GM12864 (cell line): ENCODE data around the gene ARHGAP9.

ENCODE experiments used
- DNase-seq: peaks from one replicate; pipeline ENCODE4 v3.0.0-alpha.2; 2011; ENCODE audit warnings: low read depth
- H3K4me3 ChIP-seq: 2 replicates; pipeline ENCODE4 v1.5.1; 2011; ENCODE audit warnings: mild to moderate bottlenecking, low read depth, low read length, control low read depth
- CTCF ChIP-seq: IDR thresholded peaks from 2 replicates; pipeline ENCODE4 v1.5.1; 2011; ENCODE audit warnings: low read depth, mild to moderate bottlenecking, moderate library complexity, low read length, control low read depth, inconsistent platforms; ENCODE audit errors: missing control alignments

The ARHGAP9 gene

DNA sequence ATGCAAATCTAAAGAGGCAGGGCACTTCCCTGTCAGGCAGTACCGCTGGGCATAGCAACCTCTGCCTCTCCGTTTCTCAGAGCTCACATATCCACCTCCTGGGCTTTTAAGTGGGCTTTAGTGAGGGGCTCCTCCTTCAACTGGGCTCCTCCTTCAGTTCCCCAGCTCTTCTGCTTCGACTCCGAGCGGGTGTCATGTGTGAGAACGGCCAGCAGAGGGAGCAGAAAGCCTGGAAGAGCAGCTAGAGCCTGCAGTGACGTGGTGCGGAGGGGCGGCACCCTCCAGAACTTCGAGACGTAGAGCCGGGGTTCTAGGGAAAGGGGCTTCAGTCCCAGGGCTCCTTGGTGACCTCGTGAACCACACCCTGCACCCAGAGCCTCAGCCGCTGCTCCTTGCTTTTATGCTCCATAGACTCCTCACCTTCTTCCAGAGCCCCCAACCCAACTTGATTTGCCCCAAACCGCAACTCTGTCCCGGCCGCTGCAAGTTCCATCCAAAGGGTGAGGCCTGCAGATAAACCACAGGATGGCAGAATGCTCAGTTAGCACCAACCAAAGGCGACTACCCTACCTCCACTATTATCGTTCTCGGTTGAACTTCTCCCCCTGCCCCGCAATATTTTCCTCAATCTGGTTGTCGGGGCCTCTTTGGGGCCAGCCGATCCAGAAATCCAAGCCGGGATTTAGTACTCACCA lies 20.5 kb downstream of the ARHGAP9 start:
- DNase-seq, result peak; percentile 87
- H3K4me3 ChIP-seq, result peak overlapping the region; percentile 90
- TF ChIP-seq CTCF, result peak; percentile 96

GRCh38 chr12:57458665-57459054 lies 21.0 kb downstream of the ARHGAP9 start:
- peak overlapping the region; percentile 90 for H3K4me3 ChIP-seq
- no peak for DNase-seq
- TF ChIP-seq CTCF, result no peak

GRCh38 chr12:57456737-57457490 lies 22.8 kb downstream of the ARHGAP9 start:
- no peak for DNase-seq
- no peak overlapping the region for H3K4me3 ChIP-seq
- TF ChIP-seq CTCF, result no peak

DNA sequence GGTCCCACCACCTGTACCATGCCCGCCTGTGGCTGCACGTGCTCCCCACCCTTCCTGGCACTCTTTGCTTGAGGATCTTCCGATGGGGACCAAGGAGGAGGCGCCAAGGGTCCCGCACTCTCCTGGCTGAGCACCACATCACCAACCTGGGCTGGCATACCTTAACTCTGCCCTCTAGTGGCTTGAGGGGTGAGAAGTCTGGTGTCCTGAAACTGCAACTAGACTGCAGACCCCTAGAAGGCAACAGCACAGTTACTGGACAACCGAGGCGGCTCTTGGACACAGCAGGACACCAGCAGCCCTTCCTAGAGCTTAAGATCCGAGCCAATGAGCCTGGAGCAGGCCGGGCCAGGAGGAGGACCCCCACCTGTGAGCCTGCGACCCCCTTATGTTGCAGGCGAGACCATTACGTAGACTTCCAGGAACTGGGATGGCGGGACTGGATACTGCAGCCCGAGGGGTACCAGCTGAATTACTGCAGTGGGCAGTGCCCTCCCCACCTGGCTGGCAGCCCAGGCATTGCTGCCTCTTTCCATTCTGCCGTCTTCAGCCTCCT lies 23.4 kb downstream of the ARHGAP9 start:
- TF ChIP-seq CTCF, result peak; percentile 89
- H3K4me3 ChIP-seq, result peak overlapping the region; percentile 22; the same call in 1 of the 2 replicates

DNA sequence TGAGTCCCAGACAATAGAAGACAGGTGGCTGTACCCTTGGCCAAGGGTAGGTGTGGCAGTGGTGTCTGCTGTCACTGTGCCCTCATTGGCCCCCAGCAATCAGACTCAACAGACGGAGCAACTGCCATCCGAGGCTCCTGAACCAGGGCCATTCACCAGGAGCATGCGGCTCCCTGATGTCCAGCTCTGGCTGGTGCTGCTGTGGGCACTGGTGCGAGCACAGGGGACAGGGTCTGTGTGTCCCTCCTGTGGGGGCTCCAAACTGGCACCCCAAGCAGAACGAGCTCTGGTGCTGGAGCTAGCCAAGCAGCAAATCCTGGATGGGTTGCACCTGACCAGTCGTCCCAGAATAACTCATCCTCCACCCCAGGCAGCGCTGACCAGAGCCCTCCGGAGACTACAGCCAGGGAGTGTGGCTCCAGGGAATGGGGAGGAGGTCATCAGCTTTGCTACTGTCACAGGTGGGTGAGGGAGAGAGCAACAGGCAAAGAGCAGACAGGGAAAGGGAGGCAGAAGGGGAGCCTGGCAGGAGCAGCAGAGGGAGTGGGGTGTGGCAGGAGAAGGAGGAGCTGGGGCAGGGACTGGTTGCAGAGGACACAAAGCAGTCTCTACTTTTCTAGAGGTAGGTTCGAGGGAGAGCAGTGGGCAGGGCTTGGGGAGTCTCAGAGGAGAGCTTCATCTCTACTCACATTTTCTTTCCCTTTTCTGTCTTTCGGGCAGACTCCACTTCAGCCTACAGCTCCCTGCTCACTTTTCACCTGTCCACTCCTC lies 24.1 kb downstream of the ARHGAP9 start:
- no peak for TF ChIP-seq CTCF
- H3K4me3 ChIP-seq, result peak overlapping the region; percentile 22; the same call in 1 of the 2 replicates
- no peak for DNase-seq

More for the DNA sequence above, 23.4 kb downstream of the ARHGAP9 start:
- DNase-seq, result no peak

- peak within 1 kb of the TSS; percentile 22; the same call in 1 of the 2 replicates for H3K4me3 ChIP-seq
- no peak for DNase-seq
- no peak for TF ChIP-seq CTCF
These were observed 24.9 kb downstream of the ARHGAP9 start, which contains the start of gene INHBE for GRCh38 chr12:57454566-57455373. Gene INHBE, plus strand, starts transcription at chr12:57455307. Its CDS starts 230 bp downstream, at chr12:57455537.
